Measurements from ENCODE around the gene SOBP.

Gene SOBP

GRCh38 chr6:107524626-107525025 lies 34.7 kb downstream of the SOBP start:
- no peak overlapping the region for H3K4me3 ChIP-seq (replicated peaks; ENCODE audit: low read depth, low read length)
- DNase-seq (ENCODE audit: low read depth), result no peak
- no peak for TF ChIP-seq CTCF (IDR thresholded peaks at IDR 0.05; ENCODE audit: low read length, missing control alignments)

DNA sequence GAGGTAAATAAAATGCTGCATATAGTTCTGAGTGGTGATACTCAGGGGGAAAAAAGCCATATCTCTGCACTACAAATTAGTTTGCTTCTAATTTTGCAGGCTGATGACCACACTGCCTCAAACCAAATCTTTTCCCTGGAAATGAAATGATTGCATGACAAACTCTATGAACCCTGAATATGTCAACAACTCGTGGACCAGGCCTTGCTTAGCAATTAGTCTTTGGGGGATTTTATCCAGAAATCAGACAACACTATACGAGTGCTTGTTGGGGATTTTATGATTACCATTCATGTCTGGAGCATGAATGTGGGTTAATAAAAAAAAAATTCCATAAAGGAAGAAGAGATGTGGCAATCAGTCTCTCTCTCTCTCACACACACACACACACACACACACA lies 42.0 kb downstream of the SOBP start:
- DNase-seq (ENCODE audit: low read depth), result no peak
- H3K4me3 ChIP-seq (replicated peaks; ENCODE audit: low read depth, low read length), result no peak overlapping the region
- TF ChIP-seq CTCF (IDR thresholded peaks at IDR 0.05; ENCODE audit: low read length, missing control alignments), result no peak

- TF ChIP-seq CTCF (IDR thresholded peaks at IDR 0.05; ENCODE audit: low read length, missing control alignments), result no peak
- H3K4me3 ChIP-seq (replicated peaks; ENCODE audit: low read depth, low read length), result no peak overlapping the region
- DNase-seq (ENCODE audit: low read depth), result no peak
These were observed 42.8 kb downstream of the SOBP start for GRCh38 chr6:107532706-107533105.

- DNase-seq (ENCODE audit: low read depth), result no peak
- TF ChIP-seq CTCF (IDR thresholded peaks at IDR 0.05; ENCODE audit: low read length, missing control alignments), result no peak
- no peak overlapping the region for H3K4me3 ChIP-seq (replicated peaks; ENCODE audit: low read depth, low read length)
These were observed 43.6 kb downstream of the SOBP start for GRCh38 chr6:107533415-107534059.

DNA sequence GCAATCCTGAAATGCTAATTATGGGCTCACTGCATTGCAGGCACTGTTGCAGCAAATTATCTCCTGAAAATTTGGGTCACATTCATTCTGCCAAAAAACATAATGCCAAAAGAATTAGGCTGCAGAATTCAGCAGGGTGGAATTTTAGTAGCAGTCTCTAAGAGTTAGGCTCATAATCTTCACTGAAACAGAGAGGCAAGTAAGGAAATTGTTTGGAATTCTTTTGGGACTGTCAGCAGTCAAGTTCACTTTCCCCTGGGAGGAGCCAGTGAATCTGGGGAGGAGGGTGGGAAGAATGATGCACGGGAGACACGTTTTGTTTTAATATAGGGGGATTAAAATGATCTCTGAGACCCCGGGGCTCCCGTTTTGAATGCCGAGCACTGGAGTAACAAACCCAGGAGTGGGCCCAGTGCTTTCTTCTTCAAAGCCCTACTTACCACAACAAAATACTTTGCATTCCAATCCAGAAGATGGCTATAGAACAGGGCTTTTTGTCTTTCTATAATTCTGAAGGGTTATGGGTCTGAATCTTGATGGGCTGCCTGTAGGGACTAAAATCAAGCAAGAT lies 44.7 kb downstream of the SOBP start:
- DNase-seq (ENCODE audit: low read depth), result no peak
- no peak for TF ChIP-seq CTCF (IDR thresholded peaks at IDR 0.05; ENCODE audit: low read length, missing control alignments)
- no peak overlapping the region for H3K4me3 ChIP-seq (replicated peaks; ENCODE audit: low read depth, low read length)

DNA sequence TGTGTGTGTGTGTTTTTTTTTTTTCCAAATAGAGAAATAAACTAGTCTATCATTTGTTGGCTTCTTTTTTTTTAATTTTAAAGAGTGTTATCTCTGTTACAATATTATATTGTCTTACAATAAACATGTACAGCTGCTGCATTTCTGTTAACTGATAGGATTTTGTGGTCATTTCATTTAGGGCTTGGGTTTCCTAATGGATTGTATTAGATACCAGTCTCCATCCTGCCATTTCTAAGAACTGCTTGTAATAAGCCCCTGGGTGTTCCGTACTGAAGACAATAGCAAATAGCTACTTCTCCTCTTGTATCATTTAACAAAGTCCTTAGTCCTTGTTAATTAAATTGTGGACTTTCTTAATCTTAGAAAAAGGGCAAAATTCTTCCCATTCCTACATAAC lies 45.7 kb downstream of the SOBP start:
- H3K4me3 ChIP-seq (replicated peaks; ENCODE audit: low read depth, low read length), result no peak overlapping the region
- no peak for DNase-seq (ENCODE audit: low read depth)
- no peak for TF ChIP-seq CTCF (IDR thresholded peaks at IDR 0.05; ENCODE audit: low read length, missing control alignments)

Measured in fibroblast of pulmonary artery (primary cell).